HG03432 (cell line): Measurements from ENCODE around the gene SEMA4B.
"Not testable (repeated sequence)": the region's sequence is repeated elsewhere in the genome, so short reads cannot be mapped to it uniquely, and the experiment has no call there.

ENCODE experiments used
- ATAC-seq: cut with Tn5 transposase; IDR thresholded peaks from one replicate; pipeline ENCODE4 v1.9.1; 2021; ENCODE audit warnings: mild to moderate bottlenecking, moderate library complexity; ENCODE audit not compliant: unreplicated experiment

Gene SEMA4B

GRCh38 chr15:90181776-90182175 is 19.4 kb upstream of the SEMA4B start:
- ATAC-seq: no peak

- ATAC-seq: peak; percentile 59
Measured at GRCh38 chr15:90184119-90184785, 16.9 kb upstream of the SEMA4B start.

GRCh38 chr15:90184786-90185704 is 16.1 kb upstream of the SEMA4B start:
- ATAC-seq: peak; percentile 76

GRCh38 chr15:90187257-90187868 is 13.8 kb upstream of the SEMA4B start:
- ATAC-seq: no peak

- ATAC-seq: not testable (repeated sequence)
Measured at GRCh38 chr15:90188065-90188464, 13.1 kb upstream of the SEMA4B start.

GRCh38 chr15:90188914-90189748 is 12.0 kb upstream of the SEMA4B start:
- no peak for ATAC-seq

GRCh38 chr15:90189781-90190467 is 11.2 kb upstream of the SEMA4B start:
- ATAC-seq: no peak

GRCh38 chr15:90190606-90191343 is 10.4 kb upstream of the SEMA4B start:
- peak; percentile 56 for ATAC-seq

GRCh38 chr15:90191344-90191687 is 9.8 kb upstream of the SEMA4B start:
- ATAC-seq: peak; percentile 26

GRCh38 chr15:90191794-90192509 is 9.2 kb upstream of the SEMA4B start:
- ATAC-seq: peak; percentile 72

GRCh38 chr15:90192961-90193786 is 8.0 kb upstream of the SEMA4B start:
- ATAC-seq: no peak

GRCh38 chr15:90194655-90195054 is 6.5 kb upstream of the SEMA4B start:
- ATAC-seq: no peak

GRCh38 chr15:90200534-90201129 is 498 bp upstream of the SEMA4B start:
- ATAC-seq: no peak

- no peak for ATAC-seq
Measured at GRCh38 chr15:90201944-90202375, 830 bp downstream of the SEMA4B start.

GRCh38 chr15:90202929-90203328 is 1.8 kb downstream of the SEMA4B start:
- no peak for ATAC-seq

GRCh38 chr15:90203473-90203872 is 2.3 kb downstream of the SEMA4B start:
- ATAC-seq: no peak

- ATAC-seq: no peak
Measured at GRCh38 chr15:90203922-90204321, 2.8 kb downstream of the SEMA4B start.
